PC-9 (cell line): ENCODE measurements around the gene HYDIN. TPM values are rescaled to one million over a fixed set of nuclear protein-coding genes. Genes with fewer than 3 reads are reported as not detected.

Experiments used
- BruUV-seq: library from RNA; stranded (reverse); fragments of 400-500 nt; replicated peaks from 2 replicates; lab custom pipeline; 2021; lab: Mats Ljungman, UMichigan
- CTCF ChIA-PET: fragments of 300-600 bp; sonication (Branson Sonifier 250); formaldehyde crosslinking; loops from one replicate; lab custom pipeline; 2022; ENCODE audit warnings: antibody characterized with exemption; lab: Charles Lee
- POLR2A ChIA-PET: fragments of 300-600 bp; sonication (Branson Sonifier 250); formaldehyde crosslinking; loops from one replicate; lab custom pipeline; 2022; ENCODE audit warnings: antibody characterized with exemption; ENCODE audit not compliant: unreplicated experiment; lab: Charles Lee
- DNase-seq, 2 experiments: peaks; one replicate each; pipeline versions ENCODE4 v3.0.0 to v3.0.0-alpha.2; 2015 to 2022; ENCODE audit warnings: mixed read lengths in 1 of 2
- H2AFZ ChIP-seq: fragments of 200-600 bp; sonication (generic); 2 replicates; pipeline ENCODE4 v1.8.1; 2017; ENCODE audit warnings: antibody characterized with exemption
- H3F3A ChIP-seq: fragments of 200-600 bp; sonication (generic); 2 replicates; pipeline ENCODE4 v1.8.1; 2017; ENCODE audit warnings: antibody characterized with exemption, mild to moderate bottlenecking, low read depth; ENCODE audit not compliant: insufficient read depth
- H3K27ac ChIP-seq: fragments of 200-600 bp; sonication (generic); 2 replicates; pipeline ENCODE4 v1.6.1; 2016; ENCODE audit warnings: mixed run types
- H3K27me3 ChIP-seq: fragments of 200-600 bp; sonication (generic); 2 replicates; pipeline ENCODE4 v1.6.1; 2016; ENCODE audit warnings: low read depth, mixed run types; ENCODE audit not compliant: insufficient read depth
- H3K36me3 ChIP-seq: fragments of 200-600 bp; sonication (generic); 2 replicates; pipeline ENCODE4 v1.6.1; 2016; ENCODE audit warnings: low read depth, mixed run types
- H3K4me1 ChIP-seq: fragments of 200-600 bp; sonication (generic); replicated peaks from 2 replicates; pipeline ENCODE4 v1.6.1; 2016; ENCODE audit warnings: mixed run types; ENCODE audit not compliant: insufficient read depth
- H3K4me2 ChIP-seq: fragments of 200-600 bp; sonication (generic); 2 replicates; pipeline ENCODE4 v1.6.1; 2017; ENCODE audit warnings: mixed run types
- H3K4me3 ChIP-seq: fragments of 200-600 bp; sonication (generic); 2 replicates; pipeline ENCODE4 v1.6.1; 2016; ENCODE audit warnings: mixed run types
- H3K79me2 ChIP-seq: fragments of 200-600 bp; sonication (generic); 2 replicates; pipeline ENCODE4 v1.6.1; 2017; ENCODE audit warnings: low read depth, mixed run types
- H3K9me2 ChIP-seq: fragments of 200-600 bp; sonication (generic); 2 replicates; pipeline ENCODE4 v1.8.1; 2017; ENCODE audit warnings: mild to moderate bottlenecking; ENCODE audit not compliant: insufficient read depth
- H3K9me3 ChIP-seq: fragments of 200-600 bp; sonication (generic); 2 replicates; pipeline ENCODE4 v1.8.1; 2016; ENCODE audit warnings: low read depth; ENCODE audit not compliant: insufficient read depth
- H4K20me1 ChIP-seq: fragments of 200-600 bp; sonication (generic); 2 replicates; pipeline ENCODE4 v1.8.1; 2017; ENCODE audit not compliant: insufficient read depth
- CTCF ChIP-seq: fragments of 200-600 bp; sonication (generic); conservative IDR thresholded peaks from 2 replicates; pipeline ENCODE4 v1.6.1; 2017; ENCODE audit warnings: mixed run types, antibody characterized with exemption, mild to moderate bottlenecking, moderate library complexity
- EZH2 ChIP-seq: fragments of 200-600 bp; sonication (generic); IDR thresholded peaks from 2 replicates; pipeline ENCODE4 v1.8.0; 2017; ENCODE audit warnings: antibody characterized with exemption, low read depth
- intact Hi-C: fragments of 100-400 bp; cut with micrococcal nuclease; formaldehyde crosslinking; loops from one replicate; pipeline ENCODE4 v1.10.0; 2022; ENCODE audit not compliant: unreplicated experiment
- total RNA-seq: library from RNA; stranded (reverse); gene quantifications from 2 replicates; pipeline ENCODE4 v1.2.3, GENCODE V29; 2021

HYDIN gene
- total RNA-seq, 1 experiment from 2014 or later: 31.0 TPM

GRCh38 chr16:70778901-70779309, 451.6 kb downstream of the HYDIN start:
- H3K4me3 ChIP-seq: no peak overlapping the region
- no peaks in the 10 kb centered on the region for H3K4me1 ChIP-seq
- CTCF ChIA-PET: no interaction called here
- peaks cover 17% of the 10 kb centered on the region for H3F3A ChIP-seq
- H3K27ac ChIP-seq: no peak overlapping the region
- H3K27me3 ChIP-seq: no peaks in the 10 kb centered on the region
- POLR2A ChIA-PET: interaction anchor here (0.7 kb wide), 1 partner anchor 812 kb away, joined by 3 read pairs; no protein-coding TSS in a partner anchor
- no peaks in the 10 kb centered on the region for H4K20me1 ChIP-seq
- no peaks in the 10 kb centered on the region for H3K9me2 ChIP-seq
- intact Hi-C loops: loop anchor here (10.0 kb wide), 1 partner anchor 214 kb away; no protein-coding TSS in a partner anchor
- H2AFZ ChIP-seq: no peak overlapping the region
- H3K9me3 ChIP-seq: 0 out of 2 replicates have a peak, but pooled peaks cover 3% of the 10 kb centered on the region
- H3K36me3 ChIP-seq: peaks cover 33% of the 10 kb centered on the region
- peak; percentile 35 to 45 for DNase-seq
- no peaks in the 10 kb centered on the region for H3K79me2 ChIP-seq
- TF ChIP-seq EZH2 (no peak), CTCF (no peak)
- BruUV-seq: no TSS peak
- no peak overlapping the region for H3K4me2 ChIP-seq

- Histone ChIP-seq H3K36me3 (peaks cover 31% of the 10 kb centered on the region), H3K4me3 (no peak overlapping the region), H3F3A (peaks cover 22% of the 10 kb centered on the region), H3K9me2 (no peaks in the 10 kb centered on the region), H3K27me3 (no peaks in the 10 kb centered on the region), H4K20me1 (no peaks in the 10 kb centered on the region), H3K9me3 (0 out of 2 replicates have a peak, but pooled peaks cover 3% of the 10 kb centered on the region), H3K27ac (no peak overlapping the region), H3K4me2 (no peak overlapping the region), H3K79me2 (no peaks in the 10 kb centered on the region), H3K4me1 (no peaks in the 10 kb centered on the region), H2AFZ (no peak overlapping the region)
- DNase-seq: no peak
- POLR2A ChIA-PET: no interaction called here
- CTCF ChIA-PET: no interaction called here
- no peak for TF ChIP-seq EZH2
- no peak for TF ChIP-seq CTCF
- BruUV-seq: no TSS peak
- intact Hi-C loops: loop anchor here (10.0 kb wide), 1 partner anchor 213 kb away; no protein-coding TSS in a partner anchor
Measured at GRCh38 chr16:70777973-70778406, 452.5 kb downstream of the HYDIN start.

- DNase-seq: no peak
- H3K27me3 ChIP-seq: no peaks in the 10 kb centered on the region
- BruUV-seq: no TSS peak
- intact Hi-C loops: loop anchor here (10.0 kb wide), 1 partner anchor 213 kb away; no protein-coding TSS in a partner anchor
- 0 out of 2 replicates have a peak, but pooled peaks cover 5% of the 10 kb centered on the region for H3K4me1 ChIP-seq
- H3K4me2 ChIP-seq: no peak overlapping the region
- H4K20me1 ChIP-seq: no peaks in the 10 kb centered on the region
- H3K4me3 ChIP-seq: no peak overlapping the region
- ChIA-PET POLR2A (interaction anchor here (0.6 kb wide), 1 partner anchor 32 kb away, joined by 4 read pairs; no protein-coding TSS in a partner anchor), CTCF (no interaction called here)
- no peaks in the 10 kb centered on the region for H3K79me2 ChIP-seq
- no peak for TF ChIP-seq CTCF
- TF ChIP-seq EZH2: no peak
- H3K36me3 ChIP-seq: peaks cover 28% of the 10 kb centered on the region
- peaks cover 26% of the 10 kb centered on the region for H3F3A ChIP-seq
- H3K9me3 ChIP-seq: 0 out of 2 replicates have a peak, but pooled peaks cover 3% of the 10 kb centered on the region
- H3K9me2 ChIP-seq: no peaks in the 10 kb centered on the region
- H3K27ac ChIP-seq: no peak overlapping the region
- H2AFZ ChIP-seq: no peak overlapping the region
Measured at GRCh38 chr16:70777496-70777895, 453.0 kb downstream of the HYDIN start.
